Frontal cortex (tissue), 4 donors: ENCODE results near the gene ADD1. TPM values are rescaled to one million over a fixed set of nuclear protein-coding genes. Genes with fewer than 3 reads are reported as not detected.

Source experiments
- DNase-seq, 2 donors: peaks; one replicate each; pipeline ENCODE4 v3.0.0; 2012; ENCODE audit warnings: low spot score in 2 of 2
- FAIRE-seq: peaks from 2 replicates; lab custom pipeline; 2012; peaks lifted over from hg19 to GRCh38; lab: Jason Lieb, UNC
- total RNA-seq: library from RNA; depleted of rRNA; stranded (reverse); fragments of >200 nt; gene quantifications from one replicate; pipeline ENCODE4 v1.2.3, GENCODE V29; 2014
- donor health status: control.
- donor health status: control.
- donor health status: control.

The ADD1 gene
- total RNA-seq, 1 donor from 2014 or later = 178 TPM

DNA sequence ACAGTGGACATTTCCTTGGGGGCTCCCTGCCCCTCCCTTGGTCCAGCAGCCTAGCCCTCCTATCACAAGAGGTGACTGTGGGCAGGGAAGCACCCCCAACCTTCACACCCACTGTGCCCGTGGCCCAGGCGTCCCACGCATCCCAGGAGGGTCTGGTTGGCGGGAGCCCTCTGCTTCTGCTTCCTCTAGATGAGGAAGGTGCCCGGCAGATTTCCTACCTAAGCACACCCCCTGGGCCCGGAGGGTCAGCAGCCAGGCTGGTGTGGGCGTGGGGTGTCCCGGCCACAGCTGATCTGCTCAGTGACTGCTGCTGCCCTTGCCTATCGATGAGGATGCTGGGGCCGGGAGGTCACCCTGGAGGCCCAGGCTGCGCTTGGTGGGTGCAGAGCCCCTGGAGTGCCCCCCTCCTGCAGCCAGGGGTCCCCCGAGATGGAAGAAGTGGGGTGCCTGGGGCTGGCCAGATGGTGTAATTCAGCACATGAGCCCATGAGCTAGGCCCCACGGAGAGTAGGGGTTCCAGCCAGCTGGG, 38.6 kb upstream of the ADD1 start:
- FAIRE-seq (no peak), DNase-seq (no peak)

DNA sequence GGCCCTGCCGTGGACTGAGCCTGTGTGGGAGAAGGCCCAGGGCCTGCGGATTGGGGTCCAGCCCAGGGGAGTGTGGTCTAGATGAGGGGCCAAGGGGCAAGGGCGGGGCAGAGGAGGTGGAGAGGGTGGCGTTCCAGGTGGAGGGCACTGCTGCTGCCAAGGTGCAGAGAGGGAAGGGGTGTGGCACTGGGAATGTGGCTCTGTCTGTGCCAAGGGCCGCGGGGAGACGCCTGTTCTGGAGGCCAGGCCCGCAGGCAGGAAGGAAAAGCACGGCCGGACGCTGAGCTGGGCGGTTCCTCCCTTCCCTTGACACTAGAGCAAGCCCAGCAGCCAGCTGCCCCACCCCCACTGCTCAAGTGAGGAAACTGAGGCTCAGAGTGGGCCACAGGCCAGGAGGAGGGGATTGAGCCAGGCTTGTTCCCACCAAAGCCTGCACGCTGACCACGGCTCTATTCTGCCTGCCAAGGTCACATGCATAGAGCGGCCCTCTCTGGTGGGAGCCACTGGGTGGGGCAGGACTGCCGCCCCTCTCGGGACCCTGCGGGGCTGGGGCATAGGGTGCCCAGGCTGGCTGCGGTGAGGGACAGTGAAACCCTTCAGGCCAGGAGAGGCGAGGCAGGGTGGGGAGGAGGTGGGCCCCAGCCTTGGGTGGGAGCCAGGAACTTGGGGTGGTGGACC, 37.8 kb upstream of the ADD1 start:
- DNase-seq = no peak
- no peak for FAIRE-seq

DNA sequence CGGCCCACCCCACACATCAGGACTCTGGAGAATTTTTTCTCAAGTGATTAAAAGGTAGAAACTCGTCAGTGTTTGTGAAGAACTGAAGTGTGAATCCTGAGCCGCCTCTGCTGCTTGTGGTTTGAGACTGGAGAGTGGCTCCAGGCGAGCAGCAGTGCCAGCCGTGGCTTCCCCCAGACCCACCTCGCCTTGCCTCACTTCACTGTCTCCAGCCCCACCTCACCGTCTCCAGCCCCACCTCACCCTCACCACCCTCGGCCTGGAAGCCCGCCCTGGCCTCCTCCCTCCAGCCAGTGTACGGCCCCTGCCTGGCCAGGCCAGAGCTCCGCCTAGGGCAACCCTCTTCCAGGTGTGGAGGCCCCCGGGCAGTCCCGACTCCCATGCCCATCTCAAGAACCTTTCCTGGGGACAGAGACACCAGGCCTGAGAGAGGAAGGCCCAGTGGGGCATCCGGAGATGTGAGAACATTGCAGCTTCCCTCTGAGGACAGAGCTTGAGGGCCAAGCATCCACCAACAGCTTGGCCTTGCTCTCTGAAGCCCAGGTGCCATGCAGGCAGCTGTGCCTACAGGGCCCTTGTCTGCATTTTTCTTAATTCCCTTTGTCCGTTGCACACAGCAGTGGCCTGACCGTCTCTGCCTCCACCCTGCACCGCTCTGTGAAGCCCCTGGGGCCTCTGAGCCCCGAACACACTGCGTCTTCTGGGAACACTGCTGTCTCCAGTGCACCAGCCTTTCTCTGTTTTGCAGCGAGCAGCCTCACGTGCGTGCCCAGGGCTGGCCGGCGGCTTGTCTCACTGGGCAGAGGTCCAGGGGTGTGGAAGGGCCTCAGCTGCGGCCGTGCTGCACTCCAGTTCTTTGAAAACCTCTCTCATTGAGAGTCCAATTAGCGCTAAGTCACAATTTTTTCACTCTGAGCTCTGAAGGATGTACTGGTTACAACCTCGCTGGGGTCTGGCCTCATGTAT, 37.0 kb upstream of the ADD1 start:
- DNase-seq (no peak), FAIRE-seq (no peak)

DNA sequence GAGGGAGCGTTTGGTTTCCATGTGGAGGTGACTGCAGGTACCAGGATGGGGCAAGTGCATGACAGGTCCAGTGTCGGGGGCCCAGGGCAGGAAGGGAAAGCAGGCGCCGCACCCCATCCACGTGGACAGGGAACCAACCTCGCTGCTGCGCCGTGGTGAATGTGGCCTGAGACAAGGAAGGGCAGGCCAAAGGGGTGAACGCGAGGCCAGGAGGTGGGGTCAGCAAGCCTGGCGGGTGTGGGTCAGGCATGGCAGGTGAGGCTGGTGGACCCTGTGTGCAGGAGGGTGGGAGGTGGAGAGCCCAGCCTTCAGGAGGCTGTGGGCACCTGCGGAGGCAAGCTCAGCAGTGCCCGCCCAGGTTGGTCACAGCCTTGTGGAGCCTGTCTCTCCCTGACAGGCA, 36.1 kb upstream of the ADD1 start:
- FAIRE-seq = no peak
- no peak for DNase-seq

DNA sequence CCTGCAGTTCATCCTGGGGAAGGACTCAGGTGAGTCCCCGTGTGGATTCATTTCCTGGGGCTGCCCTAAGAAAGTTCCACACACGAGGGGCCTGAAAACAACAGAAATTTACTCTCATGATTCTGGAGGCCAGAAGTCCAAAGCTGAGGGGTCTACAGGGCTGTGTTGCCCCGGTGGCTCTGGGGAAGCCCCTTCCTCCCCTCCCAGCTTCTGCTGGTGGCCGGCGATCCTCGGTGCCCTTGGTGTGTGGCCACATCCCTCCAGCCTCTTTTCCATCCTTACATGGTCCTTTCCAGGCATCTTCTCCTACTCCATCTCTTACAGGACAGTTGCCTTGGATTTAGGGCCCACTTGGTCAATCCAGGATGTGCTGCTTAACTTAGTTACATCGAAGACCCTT, 35.6 kb upstream of the ADD1 start:
- DNase-seq (no peak), FAIRE-seq (no peak)

DNA sequence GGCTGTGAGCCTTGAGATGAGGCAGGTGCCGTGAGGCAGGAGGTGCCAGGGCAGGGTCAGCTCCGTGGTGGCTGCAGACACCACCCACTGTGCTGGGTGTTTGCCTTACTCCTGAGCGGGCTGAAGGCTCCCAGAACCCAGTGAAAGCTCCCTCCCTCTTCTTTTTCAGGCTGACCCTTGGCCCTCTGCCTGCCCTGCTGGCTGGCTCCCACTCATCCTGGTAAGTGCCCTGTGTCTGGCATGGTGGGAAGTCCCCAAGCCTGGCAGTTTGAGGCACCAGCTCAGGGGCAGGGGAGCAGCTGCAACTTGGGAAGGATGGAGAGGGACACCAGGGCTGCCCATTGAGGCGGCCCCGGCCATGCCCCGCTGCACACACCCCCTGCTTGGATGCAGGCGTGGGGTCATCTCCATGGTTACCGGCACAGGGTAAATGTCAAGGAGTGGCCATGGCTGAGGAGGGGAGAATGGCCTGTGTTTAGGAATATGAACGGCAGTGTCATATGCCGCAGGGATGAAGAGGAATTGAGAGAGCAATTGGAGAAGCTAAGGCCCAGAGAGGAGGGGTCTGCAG, 33.9 kb upstream of the ADD1 start:
- no peak for FAIRE-seq
- DNase-seq = no peak

DNA sequence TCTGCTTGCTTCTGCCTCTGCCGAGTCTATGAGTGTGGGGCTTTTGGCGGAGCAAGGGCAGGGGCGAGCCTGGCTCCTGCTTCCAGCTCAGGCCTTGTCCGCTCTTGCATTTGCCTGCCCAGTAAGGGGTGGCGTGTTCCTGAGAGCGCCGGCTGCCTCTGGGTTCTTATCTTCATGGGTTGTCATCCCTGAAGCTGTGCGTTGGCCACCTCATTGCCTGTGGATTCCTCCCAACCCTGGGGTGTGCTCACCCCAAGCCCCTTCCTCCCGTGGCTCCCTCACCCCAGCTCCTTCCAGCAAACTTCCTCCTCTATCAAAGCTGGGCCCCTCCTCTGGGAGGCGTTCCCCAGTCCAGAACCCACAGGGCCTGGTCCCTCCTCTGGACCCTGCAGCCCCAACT, 33.3 kb upstream of the ADD1 start:
- FAIRE-seq (no peak), DNase-seq (no peak)

DNA sequence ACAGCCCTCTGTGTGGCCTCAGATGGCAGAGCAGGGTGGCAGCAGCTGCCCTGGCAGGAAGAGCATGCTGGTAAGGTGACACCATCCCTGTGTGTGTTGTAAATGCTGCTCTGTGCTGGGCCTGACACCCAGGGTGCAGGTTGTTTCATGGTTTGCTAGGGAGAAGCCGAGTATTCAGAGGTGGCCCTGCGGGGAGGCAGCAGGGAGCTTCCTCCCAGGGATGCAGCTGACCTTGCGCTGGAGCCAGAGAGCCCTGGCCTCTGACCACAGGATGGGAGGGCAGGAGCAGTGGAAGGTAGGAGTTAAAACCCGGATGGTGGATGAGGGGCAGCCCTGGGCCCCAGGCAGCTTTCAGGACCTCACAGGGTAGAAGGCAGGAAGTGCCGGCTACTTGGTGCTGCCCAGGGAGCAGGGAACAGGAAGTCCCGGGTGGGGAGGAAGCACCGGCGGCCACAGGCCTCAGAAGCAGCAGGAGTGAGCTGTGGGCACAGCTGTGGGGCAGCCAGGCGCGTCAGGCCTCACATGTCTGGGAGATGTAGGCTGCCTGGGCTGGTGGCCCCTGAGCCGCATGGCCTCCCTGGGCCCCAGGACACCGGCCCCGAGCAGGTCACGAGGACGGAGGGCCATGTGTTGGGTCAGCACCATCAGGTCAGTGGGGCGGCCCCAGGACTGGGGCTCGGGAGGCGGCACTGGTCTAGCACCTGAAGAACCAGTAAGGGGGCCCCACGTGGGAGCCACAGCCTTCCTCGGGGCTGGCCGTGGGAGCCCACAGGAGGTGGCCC, 31.6 kb upstream of the ADD1 start:
- DNase-seq (peak in 1 of 2 donors; percentile 48), FAIRE-seq (no peak)

DNA sequence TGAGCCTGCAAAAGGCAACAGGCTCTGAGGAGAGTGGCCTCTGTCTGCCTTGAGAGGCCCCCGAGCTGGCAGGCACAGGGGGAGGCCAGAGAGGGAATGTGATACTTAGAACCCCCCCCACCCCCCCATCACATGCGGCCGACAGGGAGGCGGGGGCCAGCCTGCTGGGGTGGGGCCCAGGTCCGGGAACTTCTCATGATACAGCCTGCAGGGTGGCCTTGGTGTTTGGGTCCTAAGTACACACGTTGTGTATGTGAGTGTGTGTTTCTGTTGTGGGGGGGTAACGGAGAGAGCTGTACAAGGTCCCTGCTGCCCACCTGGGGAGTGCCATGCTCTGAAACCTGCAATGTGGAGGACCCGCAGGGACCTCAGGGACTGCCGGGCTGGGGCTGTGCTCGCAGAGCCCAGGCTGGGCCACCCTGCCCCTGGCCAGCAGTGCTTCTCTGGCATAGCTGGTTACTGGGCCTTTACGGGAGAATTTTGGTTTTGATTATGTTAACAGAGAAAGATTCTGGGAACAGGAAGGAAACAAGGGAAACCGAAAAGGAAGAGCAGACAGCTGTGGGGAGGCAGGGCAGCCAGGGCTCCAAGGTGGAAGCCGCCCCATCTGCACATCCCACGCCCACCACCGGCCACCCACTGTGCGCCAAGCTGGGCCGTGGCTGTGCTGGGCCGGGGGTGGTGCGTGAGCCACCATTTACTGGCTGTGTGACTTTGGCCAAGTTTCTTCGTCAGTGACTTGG, 30.9 kb upstream of the ADD1 start:
- FAIRE-seq (no peak), DNase-seq (no peak)

DNA sequence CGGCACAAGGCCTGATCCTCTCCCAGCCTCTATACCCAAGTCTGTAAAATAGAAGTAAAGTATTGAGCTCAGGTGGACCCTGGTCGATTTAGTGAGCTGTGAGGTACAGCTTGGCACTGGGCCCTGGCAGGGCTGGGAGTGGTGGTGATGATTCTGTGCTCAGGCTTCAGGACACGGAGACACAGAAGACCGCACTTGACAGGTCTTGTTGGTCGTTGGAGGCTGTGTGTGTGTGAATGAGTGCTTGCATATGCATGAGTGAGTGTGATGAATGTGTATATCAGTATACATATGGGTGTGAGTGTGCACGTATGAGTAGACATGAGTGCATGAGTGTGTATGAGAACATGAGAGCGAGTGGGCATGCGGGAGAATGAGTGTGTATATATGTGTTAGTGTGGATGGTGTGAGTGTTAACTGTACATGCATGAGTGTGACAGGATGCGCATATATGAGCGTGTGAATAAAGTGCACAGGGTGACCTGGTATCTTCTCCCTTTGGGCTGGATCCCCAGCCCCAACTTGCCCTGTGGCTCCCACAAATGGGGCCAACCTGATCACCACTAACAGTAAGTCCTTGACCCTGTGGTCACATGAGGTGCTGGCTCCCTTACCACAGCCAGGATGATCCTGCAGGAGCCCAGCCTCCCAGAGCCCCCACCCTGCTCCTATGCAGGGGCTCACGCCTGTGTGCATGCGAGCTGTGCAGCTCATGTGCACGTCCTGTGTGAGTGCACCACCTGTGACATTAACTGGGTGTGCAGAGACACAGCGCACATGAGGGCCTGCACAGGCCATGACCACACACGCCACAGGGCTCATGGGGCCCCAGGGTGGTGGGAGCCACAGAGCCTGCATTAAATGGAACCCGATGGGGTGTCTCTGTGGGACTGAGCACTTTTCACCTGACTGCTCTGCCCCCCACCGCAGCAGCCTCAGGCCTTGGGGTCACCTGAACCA, 29.9 kb upstream of the ADD1 start:
- DNase-seq (no peak), FAIRE-seq (no peak)

DNA sequence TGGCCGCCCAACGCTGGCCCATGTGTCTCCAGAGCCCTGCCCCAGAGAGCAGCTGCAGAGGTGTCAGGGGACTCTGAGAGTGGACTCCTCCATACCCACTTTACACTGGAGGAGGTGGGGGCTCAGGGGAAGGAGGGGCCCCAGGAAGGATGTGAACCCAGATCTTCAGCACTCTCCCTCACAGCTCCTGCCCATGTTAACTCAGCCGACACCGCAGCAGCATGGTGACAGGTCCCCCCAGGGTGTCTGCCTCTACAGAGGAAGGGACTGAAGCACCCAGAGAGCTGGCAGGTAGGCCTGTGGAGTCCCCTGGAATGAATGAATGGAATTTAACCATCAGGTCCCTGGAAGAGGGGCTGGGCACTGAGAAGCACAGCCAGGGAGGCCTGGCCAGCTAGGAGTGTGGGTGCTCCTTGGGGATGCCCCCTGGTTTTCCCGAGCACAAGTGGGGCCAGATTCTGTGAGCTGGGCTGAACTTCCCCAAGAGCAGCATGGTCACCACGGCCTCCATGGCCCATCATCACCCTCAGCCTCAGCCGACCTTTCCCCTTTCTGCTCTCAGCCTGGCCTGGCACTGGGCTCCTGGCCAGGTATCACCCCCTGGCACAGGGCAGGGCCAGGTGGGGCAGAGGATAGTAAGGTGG, 28.9 kb upstream of the ADD1 start:
- FAIRE-seq (no peak), DNase-seq (no peak)

DNA sequence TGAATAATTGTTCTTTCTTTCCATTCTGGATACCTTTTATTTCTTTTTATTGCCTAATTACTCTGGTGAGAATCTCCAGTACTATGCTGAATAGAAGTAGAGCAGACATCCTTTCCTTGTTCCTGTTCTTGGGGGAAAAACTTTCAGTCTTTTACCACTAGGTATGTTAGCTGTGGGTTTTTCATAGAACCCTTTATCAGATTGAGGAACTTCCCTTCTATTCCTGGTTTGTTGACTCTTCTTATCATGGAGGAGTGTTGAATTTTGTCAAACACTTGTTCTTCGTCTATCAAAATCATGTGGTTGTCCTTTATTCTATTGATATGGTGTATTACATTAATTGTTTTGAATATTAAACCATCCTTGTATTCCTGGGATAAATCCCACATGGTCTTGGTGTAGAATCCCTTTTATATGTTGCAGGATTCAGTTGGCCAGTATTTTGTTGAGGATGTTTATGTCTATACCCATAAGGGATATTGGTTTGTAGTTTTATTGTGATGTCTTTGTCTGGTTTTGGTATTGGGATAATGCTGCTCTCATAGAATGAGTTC, 27.2 kb upstream of the ADD1 start:
- FAIRE-seq (no peak), DNase-seq (no peak)

DNA sequence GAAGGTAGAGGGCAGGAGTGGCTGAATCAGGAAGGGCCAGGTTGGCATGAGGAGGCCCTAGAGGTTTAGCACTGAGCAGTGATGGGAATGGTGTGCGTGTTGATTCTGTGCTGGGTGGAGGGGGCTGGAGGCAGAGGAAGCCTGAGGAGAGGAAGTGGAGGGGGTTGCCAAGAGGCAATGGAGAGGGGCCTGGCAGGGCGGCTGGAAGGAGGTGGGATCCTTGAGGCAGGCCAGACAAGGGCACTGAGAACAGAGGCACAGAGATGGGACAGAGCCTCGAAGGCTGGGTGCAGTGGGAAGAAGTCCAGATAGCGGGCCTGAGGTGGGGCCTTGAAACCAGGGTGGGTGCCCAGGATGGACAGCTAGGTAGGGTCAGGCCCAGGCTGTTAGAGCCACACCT, 26.5 kb upstream of the ADD1 start:
- FAIRE-seq (no peak), DNase-seq (no peak)

DNA sequence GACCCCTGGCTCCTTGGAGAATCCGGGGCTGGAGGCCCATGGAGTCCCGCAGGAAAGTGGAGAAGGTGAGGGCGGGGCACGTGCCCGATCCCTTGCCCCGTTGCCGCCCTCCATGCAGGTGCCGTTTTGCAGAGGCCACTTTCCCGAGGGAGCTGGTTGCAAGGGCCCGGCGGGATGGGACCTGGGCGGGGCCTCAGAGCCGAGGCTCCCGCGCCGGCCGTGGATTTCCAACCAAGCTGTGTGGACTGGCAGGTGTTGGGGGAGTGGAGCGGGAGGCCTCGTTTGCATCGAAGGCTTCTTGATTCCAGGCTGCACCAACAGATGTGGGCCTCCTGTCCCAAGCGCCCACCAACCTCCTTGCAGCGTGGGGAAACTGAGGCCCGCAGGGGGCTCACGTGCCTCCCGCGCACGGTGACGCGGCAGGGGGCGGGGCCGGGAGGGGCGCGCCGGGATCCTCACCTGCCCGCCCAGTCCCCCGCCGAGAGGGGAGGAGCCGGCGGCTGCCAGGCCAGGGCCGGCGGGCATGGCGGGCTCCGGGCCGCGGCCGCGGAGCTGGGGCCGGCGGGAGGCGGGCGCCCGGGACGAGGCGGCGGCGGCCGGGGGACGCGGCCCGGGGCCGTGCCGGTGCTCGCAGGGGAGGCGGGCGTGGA, 25.8 kb upstream of the ADD1 start:
- FAIRE-seq = no peak
- peak; percentile 67 to 74 for DNase-seq

DNA sequence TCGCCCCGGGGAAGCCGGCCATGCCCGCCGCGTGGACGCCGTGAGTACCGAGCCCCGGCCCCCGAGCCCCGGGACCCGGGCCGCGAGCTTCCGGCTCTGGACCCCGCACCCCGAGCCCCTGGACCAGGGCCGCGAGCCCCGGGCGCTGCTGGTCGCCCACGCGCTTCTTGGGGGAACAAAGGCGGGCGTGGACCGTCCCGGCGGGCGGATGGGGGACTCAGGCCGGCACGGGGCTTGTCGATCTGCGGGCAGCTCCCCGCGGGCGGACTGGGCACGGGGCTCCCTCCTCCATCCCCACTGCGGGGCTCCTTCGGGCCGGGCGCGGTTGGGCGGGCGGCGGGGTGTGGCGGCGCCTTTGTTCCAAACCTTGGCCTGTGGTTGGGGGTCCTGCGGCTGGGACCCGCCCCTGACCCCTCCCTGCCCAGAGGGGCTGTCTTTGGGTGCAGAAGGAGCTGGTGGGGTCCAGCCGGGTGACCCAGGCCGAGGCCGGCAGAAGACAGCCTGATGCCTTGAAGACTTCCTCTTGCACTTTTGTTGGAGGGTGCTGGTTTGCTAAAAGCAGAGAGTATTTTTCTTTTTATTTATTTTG, 25.2 kb upstream of the ADD1 start:
- FAIRE-seq (no peak), DNase-seq (no peak)
